Neural progenitor cell (in vitro differentiated cells): ENCODE data around the gene ATP8A1.

ENCODE experiments used
- EZH2 ChIP-seq: fragments of 200-600 bp; sonication (generic); IDR thresholded peaks from 2 replicates; pipeline ENCODE4 v1.6.1; 2017; ENCODE audit warnings: antibody characterized with exemption, mild to moderate bottlenecking, moderate library complexity
- EZH2phosphoT487 ChIP-seq: fragments of 200-600 bp; sonication (generic); IDR thresholded peaks from 2 replicates; pipeline ENCODE4 v1.6.1; 2017; ENCODE audit warnings: antibody characterized with exemption
- TF ChIP-seq, protein P1 (sequence below): fragments of 200-600 bp; sonication (generic); IDR thresholded peaks from 2 replicates; pipeline ENCODE4 v1.5.1; 2017; ENCODE audit warnings: antibody characterized with exemption, mild to moderate bottlenecking

GRCh38 chr4:42415281-42415680 is 241.6 kb downstream of the ATP8A1 start:
- TF ChIP-seq, protein P1, sequence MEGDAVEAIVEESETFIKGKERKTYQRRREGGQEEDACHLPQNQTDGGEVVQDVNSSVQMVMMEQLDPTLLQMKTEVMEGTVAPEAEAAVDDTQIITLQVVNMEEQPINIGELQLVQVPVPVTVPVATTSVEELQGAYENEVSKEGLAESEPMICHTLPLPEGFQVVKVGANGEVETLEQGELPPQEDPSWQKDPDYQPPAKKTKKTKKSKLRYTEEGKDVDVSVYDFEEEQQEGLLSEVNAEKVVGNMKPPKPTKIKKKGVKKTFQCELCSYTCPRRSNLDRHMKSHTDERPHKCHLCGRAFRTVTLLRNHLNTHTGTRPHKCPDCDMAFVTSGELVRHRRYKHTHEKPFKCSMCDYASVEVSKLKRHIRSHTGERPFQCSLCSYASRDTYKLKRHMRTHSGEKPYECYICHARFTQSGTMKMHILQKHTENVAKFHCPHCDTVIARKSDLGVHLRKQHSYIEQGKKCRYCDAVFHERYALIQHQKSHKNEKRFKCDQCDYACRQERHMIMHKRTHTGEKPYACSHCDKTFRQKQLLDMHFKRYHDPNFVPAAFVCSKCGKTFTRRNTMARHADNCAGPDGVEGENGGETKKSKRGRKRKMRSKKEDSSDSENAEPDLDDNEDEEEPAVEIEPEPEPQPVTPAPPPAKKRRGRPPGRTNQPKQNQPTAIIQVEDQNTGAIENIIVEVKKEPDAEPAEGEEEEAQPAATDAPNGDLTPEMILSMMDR: no peak
- TF ChIP-seq EZH2phosphoT487: no peak
- TF ChIP-seq EZH2: no peak
